Glomerular endothelial cell (primary cell): Measurements from ENCODE around the gene YLPM1. TPM values are rescaled to one million over a fixed set of nuclear protein-coding genes. Genes with fewer than 3 reads are reported as not detected.
"Not testable (repeated sequence)": the region's sequence is repeated elsewhere in the genome, so short reads cannot be mapped to it uniquely, and the experiment has no call there.

Experiments
- DNase-seq: peaks from one replicate; pipeline ENCODE4 v3.0.0-alpha.2; 2011; ENCODE audit warnings: low read depth, low spot score; ENCODE audit errors: extremely low read depth
- total RNA-seq: library from RNA; depleted of rRNA; stranded (reverse); fragments of >200 nt; gene quantifications from 2 replicates; pipeline ENCODE4 v1.2.3, GENCODE V29; 2015

YLPM1 gene, protein sequence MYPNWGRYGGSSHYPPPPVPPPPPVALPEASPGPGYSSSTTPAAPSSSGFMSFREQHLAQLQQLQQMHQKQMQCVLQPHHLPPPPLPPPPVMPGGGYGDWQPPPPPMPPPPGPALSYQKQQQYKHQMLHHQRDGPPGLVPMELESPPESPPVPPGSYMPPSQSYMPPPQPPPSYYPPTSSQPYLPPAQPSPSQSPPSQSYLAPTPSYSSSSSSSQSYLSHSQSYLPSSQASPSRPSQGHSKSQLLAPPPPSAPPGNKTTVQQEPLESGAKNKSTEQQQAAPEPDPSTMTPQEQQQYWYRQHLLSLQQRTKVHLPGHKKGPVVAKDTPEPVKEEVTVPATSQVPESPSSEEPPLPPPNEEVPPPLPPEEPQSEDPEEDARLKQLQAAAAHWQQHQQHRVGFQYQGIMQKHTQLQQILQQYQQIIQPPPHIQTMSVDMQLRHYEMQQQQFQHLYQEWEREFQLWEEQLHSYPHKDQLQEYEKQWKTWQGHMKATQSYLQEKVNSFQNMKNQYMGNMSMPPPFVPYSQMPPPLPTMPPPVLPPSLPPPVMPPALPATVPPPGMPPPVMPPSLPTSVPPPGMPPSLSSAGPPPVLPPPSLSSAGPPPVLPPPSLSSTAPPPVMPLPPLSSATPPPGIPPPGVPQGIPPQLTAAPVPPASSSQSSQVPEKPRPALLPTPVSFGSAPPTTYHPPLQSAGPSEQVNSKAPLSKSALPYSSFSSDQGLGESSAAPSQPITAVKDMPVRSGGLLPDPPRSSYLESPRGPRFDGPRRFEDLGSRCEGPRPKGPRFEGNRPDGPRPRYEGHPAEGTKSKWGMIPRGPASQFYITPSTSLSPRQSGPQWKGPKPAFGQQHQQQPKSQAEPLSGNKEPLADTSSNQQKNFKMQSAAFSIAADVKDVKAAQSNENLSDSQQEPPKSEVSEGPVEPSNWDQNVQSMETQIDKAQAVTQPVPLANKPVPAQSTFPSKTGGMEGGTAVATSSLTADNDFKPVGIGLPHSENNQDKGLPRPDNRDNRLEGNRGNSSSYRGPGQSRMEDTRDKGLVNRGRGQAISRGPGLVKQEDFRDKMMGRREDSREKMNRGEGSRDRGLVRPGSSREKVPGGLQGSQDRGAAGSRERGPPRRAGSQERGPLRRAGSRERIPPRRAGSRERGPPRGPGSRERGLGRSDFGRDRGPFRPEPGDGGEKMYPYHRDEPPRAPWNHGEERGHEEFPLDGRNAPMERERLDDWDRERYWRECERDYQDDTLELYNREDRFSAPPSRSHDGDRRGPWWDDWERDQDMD (N-terminal part only)
- total RNA-seq, result 30.1 and 62.5 TPM in 2 replicates

DNA sequence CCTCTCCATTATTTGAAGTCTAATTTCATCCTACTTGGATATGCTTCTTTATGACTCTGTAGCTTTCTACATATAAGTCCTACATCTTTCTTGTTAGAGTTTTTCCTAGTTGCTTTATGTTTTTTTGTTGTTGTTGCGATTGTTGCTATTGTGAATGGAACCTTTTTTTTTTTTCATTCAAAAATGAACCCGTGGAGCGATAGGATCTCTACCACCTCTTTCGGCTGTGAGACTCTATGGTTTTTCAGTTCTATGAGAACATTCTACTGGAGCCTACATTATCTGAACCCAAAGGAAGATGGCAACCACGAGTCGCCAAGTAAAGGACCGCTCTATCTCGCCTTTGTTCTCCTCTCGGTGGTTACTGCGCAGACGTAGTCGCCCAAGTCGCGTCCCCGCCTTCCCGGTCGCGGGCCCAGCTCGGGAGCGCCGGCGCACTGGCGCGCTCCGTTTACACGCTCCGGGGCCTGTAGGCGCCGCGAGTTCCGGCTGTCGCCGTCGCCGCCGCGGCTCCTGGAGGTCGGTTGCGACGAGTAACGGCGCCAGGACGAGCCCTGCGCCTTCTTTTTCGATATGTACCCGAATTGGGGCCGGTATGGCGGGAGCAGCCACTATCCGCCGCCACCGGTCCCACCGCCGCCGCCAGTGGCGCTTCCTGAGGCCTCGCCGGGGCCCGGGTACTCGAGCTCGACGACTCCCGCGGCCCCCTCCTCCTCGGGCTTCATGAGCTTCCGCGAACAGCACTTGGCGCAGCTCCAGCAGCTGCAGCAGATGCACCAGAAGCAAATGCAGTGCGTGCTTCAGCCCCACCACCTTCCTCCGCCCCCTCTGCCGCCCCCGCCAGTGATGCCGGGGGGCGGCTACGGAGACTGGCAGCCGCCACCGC, at the start of gene YLPM1:
Gene YLPM1 (plus strand): TSS at position 400 of the 886 bp plus-strand sequence. CDS start 174 bp downstream, at position 574.
- peak; percentile 94 for DNase-seq

DNA sequence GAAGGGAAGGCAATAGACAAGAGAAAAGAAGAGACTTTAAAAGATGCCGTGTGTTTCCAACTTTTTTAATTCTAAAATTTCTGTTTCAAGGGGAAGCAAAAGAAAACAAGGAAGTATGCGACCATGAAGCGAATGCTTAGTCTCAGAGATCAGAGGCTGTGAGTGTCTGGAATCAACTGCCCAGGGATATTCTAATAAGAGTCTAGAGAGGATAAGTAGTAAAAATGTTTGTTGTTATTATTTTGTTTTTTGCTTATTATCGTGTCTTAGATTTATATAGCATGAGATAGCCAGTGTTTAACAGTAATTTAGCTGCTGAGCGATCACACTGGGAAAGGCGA, 49.8 kb upstream of the YLPM1 start:
- DNase-seq, result no peak

DNA sequence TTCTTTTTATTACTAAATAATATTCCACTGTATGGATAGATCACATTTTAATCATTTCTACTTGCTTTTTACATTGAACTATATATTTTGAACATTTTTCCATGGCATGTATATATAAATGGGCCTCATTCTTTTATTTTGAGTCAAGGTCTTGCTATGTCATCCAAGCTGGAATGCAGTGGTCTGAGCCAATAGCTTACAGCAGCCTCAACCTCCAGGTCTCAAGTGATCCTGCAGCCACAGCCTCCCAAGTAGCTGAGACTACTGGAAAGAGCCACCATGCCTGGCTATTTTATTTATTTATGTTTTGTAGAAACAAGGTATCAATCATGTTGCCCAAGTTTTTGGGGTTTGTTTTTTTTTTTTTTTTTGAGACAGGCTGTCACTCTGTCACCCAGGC, 42.6 kb upstream of the YLPM1 start:
- no peak for DNase-seq

DNA sequence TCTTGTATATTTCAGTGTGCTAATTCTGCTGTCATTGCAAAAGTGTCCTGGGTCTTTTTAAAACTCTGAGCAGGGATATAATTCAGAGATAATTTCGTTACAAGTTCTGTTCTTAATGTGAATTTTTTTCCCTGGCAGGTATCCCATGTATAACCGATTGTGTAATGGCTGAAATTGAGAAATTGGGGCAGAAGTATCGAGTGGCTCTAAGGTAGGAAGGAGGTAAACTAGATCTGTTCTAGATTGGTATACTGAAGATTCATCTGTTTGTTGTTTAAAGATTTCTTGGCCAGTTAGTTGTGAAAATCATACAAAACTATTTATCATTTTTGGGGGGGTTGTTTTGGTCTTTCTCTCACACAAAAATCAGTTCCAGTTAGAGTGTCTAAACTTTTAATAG, 40.0 kb upstream of the YLPM1 start:
- DNase-seq, result no peak

- no peak for DNase-seq
Measured at GRCh38 chr14:74732387-74732786, 30.7 kb upstream of the YLPM1 start.

DNA sequence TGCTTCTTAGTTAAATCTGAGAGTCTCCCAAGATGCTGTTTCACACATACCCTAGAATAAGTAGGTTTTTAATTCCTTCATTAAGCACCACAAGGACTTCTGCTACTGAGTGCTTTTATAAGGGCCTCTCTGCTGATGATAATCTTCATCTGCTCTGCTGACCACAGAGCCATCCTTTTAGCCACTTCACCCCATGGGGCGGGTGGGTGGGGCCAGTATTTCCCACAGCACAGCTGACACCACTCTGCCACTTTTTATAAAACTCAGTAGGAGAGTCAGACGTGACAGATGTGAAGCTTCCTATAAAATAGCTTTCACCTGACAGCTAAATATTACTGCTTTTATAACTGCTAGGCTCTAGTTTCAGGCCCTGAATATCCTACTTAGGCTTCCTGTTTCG, 29.9 kb upstream of the YLPM1 start:
- DNase-seq, result no peak

- no peak for DNase-seq
Measured at GRCh38 chr14:74735125-74735524, 28.0 kb upstream of the YLPM1 start.

DNA sequence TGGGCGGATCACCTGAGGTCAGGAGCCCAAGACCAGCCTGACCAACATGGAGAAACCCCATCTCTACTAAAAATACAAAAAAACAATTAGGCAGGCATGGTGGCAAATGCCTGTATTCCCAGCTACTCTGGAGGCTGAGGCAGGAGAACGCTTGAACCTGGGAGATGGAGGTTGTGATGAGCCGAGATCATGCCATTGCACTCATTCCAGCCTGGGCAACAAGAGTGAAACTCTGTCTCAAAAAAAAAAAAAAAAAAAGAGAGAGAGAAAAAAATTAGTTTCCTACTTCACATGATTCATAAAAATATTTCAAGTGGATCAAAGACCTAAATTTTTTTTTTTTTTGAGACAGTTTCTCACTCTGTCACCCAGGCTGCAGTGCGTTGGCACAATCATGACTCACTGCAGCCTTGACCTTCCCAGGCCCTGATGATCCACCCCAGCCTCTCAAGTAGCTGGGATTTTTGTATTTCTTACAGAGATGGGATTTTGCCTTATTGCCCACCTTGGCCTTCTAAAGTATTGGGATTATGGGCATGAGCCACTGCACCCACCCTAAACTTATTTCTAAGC, 25.3 kb upstream of the YLPM1 start:
- DNase-seq, result no peak

- no peak for DNase-seq
Measured at GRCh38 chr14:74739293-74740030, 23.7 kb upstream of the YLPM1 start.

DNA sequence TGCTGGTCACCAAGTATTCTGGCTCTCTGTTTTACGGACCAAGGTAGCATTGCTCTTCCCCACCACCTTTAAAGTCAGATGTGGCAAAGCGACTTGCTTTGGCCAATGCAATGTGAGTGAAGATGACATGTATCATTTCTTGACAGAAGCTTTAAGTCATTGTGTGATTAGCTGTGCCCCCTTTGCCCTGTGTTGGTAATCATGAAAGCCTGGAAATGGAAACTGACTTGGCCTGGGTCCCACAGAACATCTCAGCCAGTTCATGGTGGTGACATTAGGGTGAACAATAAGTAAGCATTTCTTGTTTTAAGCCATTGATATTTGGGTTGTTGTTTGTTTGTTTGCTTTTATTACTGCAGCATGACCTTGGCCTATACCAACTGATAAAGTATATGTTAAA, 15.9 kb upstream of the YLPM1 start:
- DNase-seq, result no peak

DNA sequence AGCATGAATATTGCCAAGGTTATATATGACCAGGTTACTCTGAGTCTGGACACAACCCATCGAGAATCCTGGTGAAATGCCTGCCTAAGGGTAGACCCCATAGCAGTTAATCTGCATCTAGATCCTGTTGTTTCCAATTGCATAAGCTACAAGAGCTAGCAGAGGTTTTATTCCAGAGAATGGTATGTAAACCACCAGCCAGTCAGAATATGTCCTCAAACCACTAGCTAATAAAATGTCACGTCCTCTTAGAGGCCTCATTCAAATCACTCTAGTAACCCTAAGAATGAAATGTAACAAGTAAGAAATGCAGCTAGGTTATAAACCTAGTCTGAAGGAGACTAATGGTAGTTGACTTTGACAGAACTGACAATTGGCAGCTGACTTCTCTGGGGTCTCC, 9.0 kb upstream of the YLPM1 start:
- no peak for DNase-seq

- DNase-seq, result no peak
Measured at GRCh38 chr14:74754899-74755298, 8.2 kb upstream of the YLPM1 start.

DNA sequence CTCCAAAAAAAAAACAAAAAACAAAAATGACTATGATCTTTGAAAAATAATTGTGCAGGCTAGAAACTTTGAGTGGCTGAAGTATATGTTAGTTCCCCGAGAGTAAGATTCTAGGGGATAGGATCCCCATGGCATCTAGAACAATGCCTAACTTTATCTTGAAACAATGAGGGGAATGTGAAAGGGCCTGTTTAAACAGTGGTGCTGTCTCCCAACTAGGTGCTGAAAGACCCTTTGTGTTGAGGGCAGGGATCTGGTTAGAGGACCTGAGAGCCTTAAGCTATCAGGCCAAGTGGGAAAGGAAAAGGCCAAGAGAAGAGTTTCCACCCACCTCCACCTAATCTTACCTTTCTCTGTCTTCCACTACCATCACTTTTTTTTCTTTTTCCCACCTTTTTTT, 6.8 kb upstream of the YLPM1 start:
- no peak for DNase-seq

- DNase-seq, result not testable (repeated sequence)
Measured at GRCh38 chr14:74758505-74758904, 4.6 kb upstream of the YLPM1 start.

- DNase-seq, result no peak
Measured at GRCh38 chr14:74763803-74764531, 851 bp downstream of the YLPM1 start.

- no peak for DNase-seq
Measured at GRCh38 chr14:74765721-74766120, 2.6 kb downstream of the YLPM1 start.

DNA sequence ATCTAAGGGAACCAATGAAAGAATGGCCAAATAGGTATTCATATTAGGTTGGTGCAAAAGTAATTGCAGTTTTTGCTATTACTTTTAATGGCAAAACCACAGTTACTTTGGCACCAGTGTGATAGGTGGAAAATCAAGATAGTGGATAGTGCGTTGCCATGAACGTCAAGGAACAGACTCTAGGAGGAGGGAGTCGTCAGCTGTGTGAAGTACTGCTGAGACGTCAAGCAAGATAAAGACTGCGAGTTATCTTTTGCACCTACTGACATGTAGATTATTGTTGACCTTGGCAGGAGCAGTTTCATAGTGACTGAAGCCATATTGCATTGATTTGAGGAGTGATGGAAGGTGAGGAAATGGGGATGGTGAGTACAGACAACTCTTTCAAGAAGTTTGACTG, 8.3 kb downstream of the YLPM1 start:
- no peak for DNase-seq

- no peak for DNase-seq
Measured at GRCh38 chr14:74784634-74785033, 21.5 kb downstream of the YLPM1 start.
